AG04450 (cell line): Measurements from ENCODE around the gene GRPR. TPM values are rescaled to one million over a fixed set of nuclear protein-coding genes. Genes with fewer than 3 reads are reported as not detected.

Experiments used
- CTCF ChIA-PET: fragments of 300-600, 350-600 bp; formaldehyde crosslinking; extraction: SDS; loops from one replicate; lab custom pipeline; 2022; ENCODE audit warnings: antibody characterized with exemption, inconsistent platforms; lab: Charles Lee
- POLR2A ChIA-PET: fragments of 350-600 bp; formaldehyde crosslinking; extraction: SDS; loops from one replicate; lab custom pipeline; 2021; ENCODE audit warnings: antibody characterized with exemption, inconsistent platforms; lab: Yijun Ruan, JAX
- DNase-seq: peaks from one replicate; pipeline ENCODE4 v3.0.0-alpha.2; 2011; ENCODE audit warnings: low read depth, low spot score
- H3K27ac ChIP-seq: one replicate; pipeline ENCODE4 v1.5.1; 2012; ENCODE audit warnings: low read depth, low read length, control low read depth
- H3K27me3 ChIP-seq: one replicate; pipeline ENCODE4 v1.6.0; 2012; ENCODE audit warnings: low read length; ENCODE audit not compliant: control insufficient read depth, insufficient read depth
- H3K4me3 ChIP-seq: 2 replicates; pipeline ENCODE4 v1.5.1; 2011; ENCODE audit warnings: mild to moderate bottlenecking, low read depth, low read length, control low read depth
- H3K9me3 ChIP-seq: 2 replicates; pipeline ENCODE4 v1.5.1; 2012; ENCODE audit warnings: low read length; ENCODE audit not compliant: control insufficient read depth, insufficient read depth
- polyA plus RNA-seq: library from polyadenylated mRNA; depleted of rRNA; stranded (reverse); fragments of >200 nt; gene quantifications from 2 replicates; pipeline ENCODE4 v1.2.3, GENCODE V29; 2011
- TF ChIP-seq, protein P1 (sequence below): IDR thresholded peaks from 2 replicates; pipeline ENCODE4 v1.5.1; 2011; ENCODE audit warnings: low read depth, low read length, control low read depth, inconsistent platforms

Gene GRPR
- polyA plus RNA-seq, 1 experiment = 1.7 TPM

- H3K27me3 ChIP-seq = no peaks in the 10 kb centered on the region
- no peaks in the 10 kb centered on the region for H3K9me3 ChIP-seq
- ChIA-PET POLR2A (no interaction called here), CTCF (interaction anchor here (1.2 kb wide), 1 partner anchor 12 kb away, joined by 3 read pairs; the partner anchor contains the start of gene GRPR)
- H3K27ac ChIP-seq = no peak overlapping the region
- TF ChIP-seq, protein P1, sequence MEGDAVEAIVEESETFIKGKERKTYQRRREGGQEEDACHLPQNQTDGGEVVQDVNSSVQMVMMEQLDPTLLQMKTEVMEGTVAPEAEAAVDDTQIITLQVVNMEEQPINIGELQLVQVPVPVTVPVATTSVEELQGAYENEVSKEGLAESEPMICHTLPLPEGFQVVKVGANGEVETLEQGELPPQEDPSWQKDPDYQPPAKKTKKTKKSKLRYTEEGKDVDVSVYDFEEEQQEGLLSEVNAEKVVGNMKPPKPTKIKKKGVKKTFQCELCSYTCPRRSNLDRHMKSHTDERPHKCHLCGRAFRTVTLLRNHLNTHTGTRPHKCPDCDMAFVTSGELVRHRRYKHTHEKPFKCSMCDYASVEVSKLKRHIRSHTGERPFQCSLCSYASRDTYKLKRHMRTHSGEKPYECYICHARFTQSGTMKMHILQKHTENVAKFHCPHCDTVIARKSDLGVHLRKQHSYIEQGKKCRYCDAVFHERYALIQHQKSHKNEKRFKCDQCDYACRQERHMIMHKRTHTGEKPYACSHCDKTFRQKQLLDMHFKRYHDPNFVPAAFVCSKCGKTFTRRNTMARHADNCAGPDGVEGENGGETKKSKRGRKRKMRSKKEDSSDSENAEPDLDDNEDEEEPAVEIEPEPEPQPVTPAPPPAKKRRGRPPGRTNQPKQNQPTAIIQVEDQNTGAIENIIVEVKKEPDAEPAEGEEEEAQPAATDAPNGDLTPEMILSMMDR = no peak
- no peak overlapping the region for H3K4me3 ChIP-seq
- DNase-seq = no peak
Measured at GRCh38 chrX:16134936-16135335, 11.6 kb downstream of the GRPR start.

DNA sequence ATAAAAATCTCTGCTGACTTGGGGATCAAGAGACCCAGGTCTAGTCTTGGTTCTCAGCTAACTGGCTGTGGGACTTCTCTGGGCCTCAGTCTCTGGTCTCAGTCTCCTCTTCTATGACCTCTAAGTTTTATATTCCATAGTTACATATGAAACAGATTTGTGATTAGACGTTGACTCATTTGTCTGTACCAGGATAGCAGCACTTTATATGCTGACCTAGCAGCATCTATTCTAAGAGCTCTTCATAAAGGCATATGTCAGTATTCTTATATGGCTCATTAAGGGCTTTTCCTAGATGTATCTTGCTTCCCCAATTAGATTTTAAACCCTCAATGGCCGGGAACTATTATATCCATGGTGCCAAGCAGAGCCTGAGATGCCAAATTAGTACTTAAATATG lies 12.7 kb downstream of the GRPR start:
- POLR2A ChIA-PET = no interaction called here
- no peak overlapping the region for H3K27ac ChIP-seq
- CTCF ChIA-PET = no interaction called here
- TF ChIP-seq, protein P1 = no peak
- H3K4me3 ChIP-seq = no peak overlapping the region
- no peaks in the 10 kb centered on the region for H3K27me3 ChIP-seq
- no peaks in the 10 kb centered on the region for H3K9me3 ChIP-seq
- no peak for DNase-seq

DNA sequence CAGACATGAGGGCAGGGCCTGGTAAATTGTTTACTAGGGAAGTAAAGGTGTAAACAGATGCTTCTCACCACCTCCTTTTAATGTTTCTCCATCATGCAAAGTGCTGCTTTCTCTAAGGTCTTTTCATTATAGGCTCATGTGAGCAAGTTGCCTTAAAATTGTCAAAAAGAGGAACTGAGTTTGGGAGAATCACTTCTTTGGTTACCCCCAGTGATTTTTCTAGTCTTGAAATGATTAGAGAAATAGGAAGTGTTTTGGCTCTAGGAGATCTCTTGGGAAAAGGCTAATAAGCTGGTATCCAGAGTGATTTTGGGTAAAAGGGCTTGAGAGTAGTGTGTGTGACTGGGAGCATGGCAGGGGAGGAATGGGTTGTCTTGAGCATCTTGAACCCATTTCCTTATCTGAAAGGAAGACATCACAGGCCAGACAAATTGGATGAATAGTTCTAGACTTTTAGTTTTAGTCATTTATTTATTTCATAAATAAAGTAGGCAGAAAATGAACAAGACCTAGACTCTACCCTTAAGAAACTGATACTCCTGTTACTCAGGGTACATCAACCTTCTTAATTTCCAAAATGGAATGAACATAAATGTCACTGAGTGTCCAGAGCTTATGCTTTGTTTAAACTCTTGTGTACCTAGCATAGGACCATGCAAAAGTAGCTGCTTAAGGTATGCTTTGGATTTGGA lies 14.2 kb downstream of the GRPR start:
- DNase-seq = no peak
- Histone ChIP-seq H3K27me3 (no peaks in the 10 kb centered on the region), H3K9me3 (no peaks in the 10 kb centered on the region), H3K27ac (no peak overlapping the region), H3K4me3 (no peak overlapping the region)
- ChIA-PET CTCF (no interaction called here), POLR2A (no interaction called here)
- TF ChIP-seq, protein P1 = no peak

- ChIA-PET CTCF (interaction anchor here (0.9 to 1.1 kb wide), 2 partner anchors 16 to 298 kb away, joined by 3 read pairs; no protein-coding TSS in a partner anchor), POLR2A (no interaction called here)
- no peak overlapping the region for H3K27ac ChIP-seq
- H3K4me3 ChIP-seq = no peak overlapping the region
- TF ChIP-seq, protein P1 = no peak
- DNase-seq = no peak
- no peaks in the 10 kb centered on the region for H3K9me3 ChIP-seq
- H3K27me3 ChIP-seq = no peaks in the 10 kb centered on the region
Measured at GRCh38 chrX:16138108-16138427, 14.7 kb downstream of the GRPR start.

DNA sequence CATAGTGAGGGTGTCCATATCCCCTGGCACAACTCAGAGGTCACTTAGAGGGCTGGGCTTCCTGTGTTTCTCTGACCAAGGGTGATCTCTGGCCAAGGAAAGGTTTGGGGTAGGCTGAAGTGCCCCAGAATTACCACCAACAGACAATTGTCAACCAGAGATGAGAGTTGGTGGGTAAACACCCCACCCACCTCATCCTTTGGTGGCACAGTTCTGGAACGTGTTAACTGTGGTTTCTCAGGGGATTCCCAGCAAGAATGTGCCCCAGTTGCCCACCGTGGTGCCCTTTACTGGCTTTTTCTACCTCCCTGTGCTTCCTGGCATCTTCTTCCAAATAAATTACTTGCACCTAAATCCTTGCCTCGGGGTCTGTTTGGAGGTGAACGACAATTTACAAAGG lies 17.1 kb downstream of the GRPR start:
- H3K27me3 ChIP-seq = no peaks in the 10 kb centered on the region
- no peak overlapping the region for H3K27ac ChIP-seq
- ChIA-PET CTCF (no interaction called here), POLR2A (no interaction called here)
- TF ChIP-seq, protein P1 = no peak
- no peak overlapping the region for H3K4me3 ChIP-seq
- no peak for DNase-seq
- no peaks in the 10 kb centered on the region for H3K9me3 ChIP-seq
